HG02852 (cell line): ENCODE measurements around the gene CPTP.

Source experiments
- ATAC-seq: cut with Tn5 transposase; IDR thresholded peaks from one replicate; pipeline ENCODE4 v1.9.1; 2021; ENCODE audit warnings: mild to moderate bottlenecking, moderate library complexity; ENCODE audit not compliant: unreplicated experiment

CPTP gene

GRCh38 chr1:1324524-1325287, at the start of gene CPTP, which contains the start of gene INTS11:
TSS of gene CPTP (plus strand) at chr1:1324802. CDS start at chr1:1326911, 2,109 bp downstream.
TSS of gene INTS11 (minus strand) at chr1:1324660. CDS start at chr1:1324608, 52 bp downstream.
- ATAC-seq: peak; percentile 73

GRCh38 chr1:1274931-1275431, 49.6 kb upstream of the CPTP start:
- no peak for ATAC-seq

- ATAC-seq: no peak
Observed at GRCh38 chr1:1275836-1276235, 48.8 kb upstream of the CPTP start.

DNA sequence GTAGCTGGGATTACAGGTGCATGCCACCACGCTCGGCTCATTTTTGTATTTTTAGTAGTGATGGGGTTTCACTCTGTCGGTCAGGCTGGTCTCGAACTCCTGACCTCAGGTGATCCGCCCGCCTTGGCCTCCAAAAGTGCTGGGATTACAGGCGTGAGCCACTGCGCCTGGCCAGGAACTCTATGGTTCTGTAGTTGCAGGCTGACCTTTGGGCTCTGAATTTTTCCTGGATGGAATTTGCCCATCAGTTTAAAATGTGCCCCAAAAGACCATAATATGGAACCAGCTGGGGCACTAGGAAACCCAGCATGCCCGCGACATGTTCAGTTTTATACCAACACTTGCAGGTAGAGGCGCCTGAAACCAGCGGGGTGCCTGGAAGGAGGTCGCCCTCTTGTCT, 46.0 kb upstream of the CPTP start:
- no peak for ATAC-seq

- no peak for ATAC-seq
Observed at GRCh38 chr1:1279028-1279427, 45.6 kb upstream of the CPTP start.

GRCh38 chr1:1280782-1281481, 43.7 kb upstream of the CPTP start:
- no peak for ATAC-seq

DNA sequence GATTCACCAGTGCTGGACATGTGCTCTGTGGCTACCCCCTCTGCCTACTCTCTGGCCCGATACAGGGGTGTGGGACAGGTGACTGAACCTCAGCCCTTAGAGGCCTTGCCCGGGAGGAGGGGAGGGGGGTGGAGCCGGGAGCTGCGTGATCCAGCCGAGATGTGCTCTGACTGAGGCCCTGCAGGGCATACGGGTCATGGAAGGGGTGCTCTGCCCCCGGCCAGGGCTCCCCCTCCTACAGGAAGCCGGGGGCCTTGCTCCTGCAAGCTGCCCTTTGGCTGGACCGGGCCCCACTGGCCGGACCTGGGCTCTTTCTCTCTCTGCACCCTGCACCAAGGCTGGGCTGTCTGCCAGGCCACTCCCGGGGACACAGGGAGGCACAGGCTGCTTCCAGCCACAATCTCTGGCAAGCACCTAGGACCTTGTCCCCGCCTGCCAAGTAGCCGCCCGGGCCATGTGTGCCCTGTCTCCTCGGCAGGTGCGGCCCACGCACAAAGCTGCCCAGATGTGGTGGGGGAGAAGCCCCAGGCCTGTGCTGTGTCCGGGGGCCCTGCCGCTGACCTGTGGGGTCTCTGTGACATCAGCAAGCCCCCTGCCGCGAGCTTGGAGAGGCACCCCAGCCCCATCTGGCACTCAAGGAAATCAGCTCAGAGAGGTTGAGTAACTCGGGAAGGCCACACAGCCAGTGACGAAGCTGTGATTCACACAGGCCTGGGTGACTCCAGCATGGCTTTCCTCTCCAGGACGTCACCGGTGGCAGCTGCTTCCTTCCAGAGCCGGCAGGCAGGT, 42.9 kb upstream of the CPTP start:
- no peak for ATAC-seq

DNA sequence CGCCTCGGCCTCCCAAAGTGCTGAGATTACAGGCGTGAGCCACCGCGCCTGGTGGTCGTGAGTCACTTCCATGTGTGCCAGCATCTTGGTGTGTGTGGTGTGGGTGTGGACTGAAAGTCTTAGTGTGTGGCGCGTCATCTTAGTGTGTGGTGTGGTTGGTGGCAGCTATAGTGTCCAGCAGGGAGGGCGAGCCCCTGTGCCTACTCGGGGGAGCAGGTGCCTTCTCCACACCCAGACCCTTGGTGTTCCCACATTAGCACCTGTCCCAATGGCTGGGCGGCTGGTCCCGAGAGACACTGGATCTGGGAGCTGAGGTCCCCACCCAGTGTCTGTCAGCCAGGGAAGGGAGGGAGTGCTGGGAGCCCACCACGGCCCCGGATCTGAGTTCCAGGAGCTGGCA, 41.6 kb upstream of the CPTP start:
- ATAC-seq: no peak

GRCh38 chr1:1283821-1284220, 40.8 kb upstream of the CPTP start:
- ATAC-seq: no peak

GRCh38 chr1:1284221-1285101, 40.1 kb upstream of the CPTP start:
- no peak for ATAC-seq

DNA sequence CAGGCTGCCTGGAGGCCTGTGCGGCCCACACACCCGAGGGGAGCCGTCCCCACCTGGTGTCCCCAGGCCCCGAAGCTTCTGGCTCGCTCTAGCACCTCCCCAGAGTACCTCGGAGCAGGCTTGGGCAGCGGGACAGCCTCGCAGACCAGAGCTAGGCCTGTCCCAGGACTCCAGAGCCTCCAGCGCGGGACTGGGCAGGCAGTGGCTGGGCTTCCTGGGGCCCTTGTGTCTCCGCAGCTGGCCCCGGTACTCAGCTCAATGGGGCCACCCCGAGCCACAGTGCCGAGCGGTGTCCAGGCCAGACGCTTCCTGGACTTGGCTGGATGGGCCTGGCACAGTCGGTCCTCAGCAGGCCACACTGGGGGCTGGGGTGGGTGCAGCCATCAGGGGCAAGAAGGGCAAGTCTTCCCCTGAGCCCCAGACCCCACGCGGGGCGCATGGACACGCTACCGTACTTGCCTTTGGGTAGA, 39.5 kb upstream of the CPTP start:
- ATAC-seq: no peak

GRCh38 chr1:1285611-1286311, 38.8 kb upstream of the CPTP start:
- no peak for ATAC-seq

GRCh38 chr1:1286313-1287261, 38.0 kb upstream of the CPTP start:
- ATAC-seq: no peak

DNA sequence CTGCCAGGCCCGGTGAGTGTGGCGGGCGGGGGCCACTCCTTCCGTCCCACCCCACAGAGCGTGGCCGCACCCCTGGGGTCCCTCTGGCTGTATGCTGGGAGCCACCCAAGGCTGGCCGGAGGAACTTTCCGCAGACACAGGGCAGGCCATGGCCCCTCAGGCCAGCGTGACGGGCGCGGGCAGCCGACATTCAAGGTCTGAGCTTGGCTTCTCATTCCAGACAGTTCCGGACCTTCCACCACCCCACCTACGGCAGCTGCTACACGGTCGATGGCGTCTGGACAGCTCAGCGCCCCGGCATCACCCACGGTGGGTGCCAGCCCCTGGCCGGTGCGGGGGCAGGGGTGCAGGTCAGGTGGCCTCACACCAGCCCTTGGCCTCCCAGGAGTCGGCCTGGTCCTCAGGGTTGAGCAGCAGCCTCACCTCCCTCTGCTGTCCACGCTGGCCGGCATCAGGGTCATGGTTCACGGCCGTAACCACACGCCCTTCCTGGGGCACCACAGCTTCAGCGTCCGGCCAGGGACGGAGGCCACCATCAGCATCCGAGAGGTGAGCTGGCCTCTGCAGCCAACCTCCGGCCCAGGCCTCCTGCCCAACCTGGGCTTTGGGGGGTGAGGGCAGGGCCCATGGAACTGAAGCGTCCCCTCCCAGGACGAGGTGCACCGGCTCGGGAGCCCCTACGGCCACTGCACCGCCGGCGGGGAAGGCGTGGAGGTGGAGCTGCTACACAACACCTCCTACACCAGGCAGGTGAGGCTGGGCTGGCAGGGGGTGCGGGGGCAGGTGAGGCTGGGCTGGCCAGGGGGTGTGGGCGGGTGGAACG, 37.1 kb upstream of the CPTP start:
- ATAC-seq: no peak

DNA sequence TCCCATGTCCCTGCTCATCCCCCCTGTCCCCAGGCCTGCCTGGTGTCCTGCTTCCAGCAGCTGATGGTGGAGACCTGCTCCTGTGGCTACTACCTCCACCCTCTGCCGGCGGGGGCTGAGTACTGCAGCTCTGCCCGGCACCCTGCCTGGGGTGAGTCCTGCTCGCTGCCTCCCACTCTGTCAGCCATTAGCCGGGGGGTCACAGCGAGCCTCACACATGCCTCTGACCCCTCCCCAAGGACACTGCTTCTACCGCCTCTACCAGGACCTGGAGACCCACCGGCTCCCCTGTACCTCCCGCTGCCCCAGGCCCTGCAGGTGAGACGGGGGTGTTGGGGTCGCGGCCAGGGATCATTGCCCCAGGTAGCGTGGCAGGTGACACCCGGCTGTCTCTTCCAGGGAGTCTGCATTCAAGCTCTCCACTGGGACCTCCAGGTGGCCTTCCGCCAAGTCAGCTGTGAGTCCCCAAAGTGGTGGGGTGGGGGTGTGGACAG, 34.3 kb upstream of the CPTP start:
- ATAC-seq: no peak

GRCh38 chr1:1291023-1291528, 33.5 kb upstream of the CPTP start:
- ATAC-seq: no peak
